Activated CD4-positive, alpha-beta T cell treated with anti-CD3 and anti-CD28 coated beads, Interleukin-2, Interleukin-4, amounts not matched to agents 100 ng/mL and 50 ng/mL, durations not matched to agents 16 hours and 8 hours (primary cell): ENCODE data around the gene GPX8.

Experiments used
- DNase-seq: peaks from one replicate; pipeline ENCODE4 v3.0.0-alpha.2; 2020; ENCODE audit warnings: low spot score

GPX8 gene

GRCh38 chr5:55172937-55173686, 13.1 kb downstream of the GPX8 start, which contains the start of gene CDC20B:
Gene CDC20B, minus strand, starts transcription at chr5:55173177. Its CDS starts 177 bp downstream, at chr5:55173000.
- DNase-seq = peak; percentile 63

GRCh38 chr5:55173687-55174230, 13.8 kb downstream of the GPX8 start:
- DNase-seq = no peak

- no peak for DNase-seq
These were observed 15.8 kb downstream of the GPX8 start for GRCh38 chr5:55175781-55176175.

GRCh38 chr5:55176176-55176818, 16.3 kb downstream of the GPX8 start:
- DNase-seq = peak; percentile 9

- DNase-seq = no peak
These were observed 17.1 kb downstream of the GPX8 start for GRCh38 chr5:55177078-55177477.

- no peak for DNase-seq
These were observed 20.0 kb downstream of the GPX8 start for GRCh38 chr5:55180016-55180415.

GRCh38 chr5:55187370-55187769, 27.4 kb downstream of the GPX8 start:
- DNase-seq = no peak

GRCh38 chr5:55188656-55189540, 28.9 kb downstream of the GPX8 start:
- no peak for DNase-seq

GRCh38 chr5:55191165-55191564, 31.2 kb downstream of the GPX8 start:
- no peak for DNase-seq

GRCh38 chr5:55205001-55205400, 45.0 kb downstream of the GPX8 start:
- DNase-seq = no peak

- no peak for DNase-seq
These were observed 51.4 kb downstream of the GPX8 start for GRCh38 chr5:55211184-55211874.
